HCT116 (cell line): ENCODE measurements around the gene TRIM50. TPM values are rescaled to one million over a fixed set of nuclear protein-coding genes. Genes with fewer than 3 reads are reported as not detected.

Experiments
- ATAC-seq: fragments of 200-7000 bp; cut with Tn5 transposase; 2 replicates; pipeline ENCODE4 v1.9.1; 2020; ENCODE audit warnings: mild to moderate bottlenecking, moderate library complexity
- BruUV-seq: library from RNA; stranded (reverse); fragments of 400-500 nt; replicated peaks from 2 replicates; lab custom pipeline; 2021; lab: Mats Ljungman, UMichigan
- CTCF ChIA-PET: fragments of 300-600 bp; sonication (Branson Sonifier 250); formaldehyde crosslinking; loops from one replicate; lab custom pipeline; 2021; ENCODE audit warnings: antibody characterized with exemption; lab: Charles Lee
- POLR2A ChIA-PET: fragments of 300-600, 350-600 bp; sonication (Branson Sonifier 250); formaldehyde crosslinking; loops from one replicate; lab custom pipeline; 2021; ENCODE audit warnings: antibody characterized with exemption; lab: Charles Lee
- RAD21 ChIA-PET, 2 experiments: fragments of 300-600 bp; sonication (Branson Sonifier 250); formaldehyde crosslinking; loops; one replicate each; lab custom pipeline; 2023; ENCODE audit warnings: low total read pairs in 2 of 2; ENCODE audit not compliant: uncharacterized antibody in 2 of 2, unreplicated experiment in 2 of 2, low non-redundant PET in 1 of 2; lab: Charles Lee
- DNase-seq: peaks from one replicate; pipeline ENCODE4 v3.0.0-alpha.2; 2010; ENCODE audit warnings: low read depth, low spot score
- H2AFZ ChIP-seq: fragments of 200-600 bp; shearing (Covaris generic), sonication (generic); 2 replicates; pipeline ENCODE4 v1.6.1; 2017; ENCODE audit warnings: low read depth, mixed run types, mixed read lengths, antibody characterized with exemption, low read length; ENCODE audit not compliant: poor library complexity, severe bottlenecking
- H3K27ac ChIP-seq: 2 replicates; pipeline ENCODE4 v1.5.1; 2012; ENCODE audit warnings: low read depth, low read length
- H3K27me3 ChIP-seq: fragments of 200-600 bp; sonication (generic); 2 replicates; pipeline ENCODE4 v1.6.1; 2016; ENCODE audit warnings: mixed run types, low read length, mixed read lengths; ENCODE audit not compliant: insufficient read depth
- H3K36me3 ChIP-seq, 2 experiments: fragments of 200-500 bp in 1 of 2; fragments of 200-600 bp in 1 of 2; sonication (Bioruptor generic) in 1 of 2; sonication (generic) in 1 of 2; 2 replicates each; pipeline versions ENCODE4 v1.5.1 to v1.6.1; 2014 to 2016; ENCODE audit warnings: low read length in 2 of 2, inconsistent platforms in 1 of 2, mixed read lengths in 1 of 2, mixed run types in 1 of 2; ENCODE audit not compliant: insufficient read depth in 2 of 2, control insufficient read depth in 1 of 2
- H3K4me1 ChIP-seq, 2 experiments: fragments of 200-600 bp in 1 of 2; sonication (generic) in 1 of 2; 2 replicates each; pipeline versions ENCODE4 v1.5.1 to v1.6.1; 2012 to 2017; ENCODE audit warnings: low read length in 2 of 2, inconsistent platforms in 1 of 2, mild to moderate bottlenecking in 1 of 2, mixed read lengths in 1 of 2, mixed run types in 1 of 2, moderate library complexity in 1 of 2; ENCODE audit not compliant: insufficient read depth in 2 of 2, control insufficient read depth in 1 of 2
- H3K4me2 ChIP-seq: fragments of 200-600 bp; sonication (generic); 2 replicates; pipeline ENCODE4 v1.6.1; 2017; ENCODE audit warnings: mixed run types, low read length, mixed read lengths
- H3K4me3 ChIP-seq, 2 experiments: fragments of 200-600 bp in 1 of 2; sonication (generic) in 1 of 2; replicated peaks in 1 of 2; 2 replicates each; pipeline ENCODE4 v1.5.1; 2011 to 2016; ENCODE audit warnings: low read length in 2 of 2, control low read depth in 1 of 2, low read depth in 1 of 2, mild to moderate bottlenecking in 1 of 2, mixed read lengths in 1 of 2, mixed run types in 1 of 2
- H3K79me2 ChIP-seq: fragments of 200-600 bp; sonication (generic); 2 replicates; pipeline ENCODE4 v1.6.1; 2017; ENCODE audit warnings: mild to moderate bottlenecking, mixed run types, low read length, moderate library complexity, mixed read lengths; ENCODE audit not compliant: insufficient read depth
- H3K9ac ChIP-seq: fragments of 200-600 bp; sonication (generic); 2 replicates; pipeline ENCODE4 v1.6.1; 2016; ENCODE audit warnings: low read length, mixed read lengths
- H3K9me2 ChIP-seq: fragments of 200-600 bp; sonication (generic), shearing (Covaris generic); 2 replicates; pipeline ENCODE4 v1.6.1; 2017; ENCODE audit warnings: mixed run types, mild to moderate bottlenecking, moderate library complexity; ENCODE audit not compliant: insufficient read depth
- H3K9me3 ChIP-seq, 2 experiments: fragments of 200-500 bp in 1 of 2; fragments of 200-600 bp in 1 of 2; sonication (Bioruptor generic) in 1 of 2; sonication (generic) in 1 of 2; 2 replicates each; pipeline ENCODE4 v1.6.1; 2014 to 2017; ENCODE audit warnings: low read length in 2 of 2, mixed read lengths in 2 of 2, inconsistent platforms in 1 of 2, low read depth in 1 of 2, mild to moderate bottlenecking in 1 of 2, mixed run types in 1 of 2, moderate library complexity in 1 of 2; ENCODE audit not compliant: control insufficient read depth in 1 of 2, insufficient read depth in 1 of 2
- H4K20me1 ChIP-seq: fragments of 200-600 bp; sonication (generic), shearing (Covaris generic); 2 replicates; pipeline ENCODE4 v1.6.1; 2017; ENCODE audit warnings: mixed run types, mild to moderate bottlenecking, moderate library complexity; ENCODE audit not compliant: insufficient read depth
- CBX3 ChIP-seq: IDR thresholded peaks from 2 replicates; pipeline ENCODE4 v1.6.1; 2012; ENCODE audit warnings: low read depth
- EGR1 ChIP-seq: IDR thresholded peaks from 2 replicates; pipeline ENCODE4 v1.6.1; 2012; ENCODE audit warnings: low read depth
- ELF1 ChIP-seq: IDR thresholded peaks from 2 replicates; pipeline ENCODE4 v1.6.1; 2012; ENCODE audit warnings: low read depth, borderline replicate concordance
- EZH2 ChIP-seq: fragments of 200-600 bp; sonication (generic); IDR thresholded peaks from 2 replicates; pipeline ENCODE4 v1.6.1; 2017; ENCODE audit warnings: antibody characterized with exemption, mixed run types
- EZH2phosphoT487 ChIP-seq: fragments of 200-600 bp; IDR thresholded peaks from 2 replicates; pipeline ENCODE4 v1.6.1; 2018; ENCODE audit warnings: antibody characterized with exemption, borderline replicate concordance
- FOSL1 ChIP-seq: IDR thresholded peaks from 2 replicates; pipeline ENCODE4 v1.6.1; 2012; ENCODE audit warnings: low read depth
- MAX ChIP-seq: IDR thresholded peaks from 2 replicates; pipeline ENCODE4 v1.6.1; 2012
- POLR2A ChIP-seq: IDR thresholded peaks from 2 replicates; pipeline ENCODE4 v1.7.0; 2011; ENCODE audit warnings: borderline replicate concordance; ENCODE audit not compliant: insufficient read depth, insufficient read length; ENCODE audit errors: extremely low read depth
- POLR2AphosphoS5 ChIP-seq: IDR thresholded peaks from 2 replicates; pipeline ENCODE4 v1.6.1; 2011; ENCODE audit warnings: mild to moderate bottlenecking, low read depth, low read length, moderate library complexity
- RAD21 ChIP-seq: IDR thresholded peaks from 2 replicates; pipeline ENCODE4 v1.6.1; 2012; ENCODE audit warnings: low read depth, mild to moderate bottlenecking
- REST ChIP-seq: IDR thresholded peaks from 2 replicates; pipeline ENCODE4 v1.6.1; 2012; ENCODE audit warnings: low read depth
- SP1 ChIP-seq: IDR thresholded peaks from 2 replicates; pipeline ENCODE4 v1.6.1; 2012; ENCODE audit warnings: low read depth
- SRF ChIP-seq: IDR thresholded peaks from 2 replicates; pipeline ENCODE4 v1.6.1; 2012; ENCODE audit warnings: low read depth
- TCF7L2 ChIP-seq: IDR thresholded peaks from 2 replicates; pipeline ENCODE4 v1.7.0; 2011; ENCODE audit warnings: borderline replicate concordance, inconsistent platforms; ENCODE audit not compliant: insufficient read depth, insufficient read length; ENCODE audit errors: extremely low read depth
- YY1 ChIP-seq: IDR thresholded peaks from 2 replicates; pipeline ENCODE4 v1.6.1; 2011; ENCODE audit warnings: low read length, low read depth, moderate library complexity, mild to moderate bottlenecking; ENCODE audit not compliant: insufficient replicate concordance; ENCODE audit errors: extremely low read depth
- ZBTB33 ChIP-seq: IDR thresholded peaks from 2 replicates; pipeline ENCODE4 v1.6.1; 2011; ENCODE audit warnings: mild to moderate bottlenecking, low read length, moderate library complexity; ENCODE audit not compliant: insufficient replicate concordance; ENCODE audit errors: extremely low read depth
- ZFX ChIP-seq: fragments of 450-650 bp; IDR thresholded peaks from 2 replicates; pipeline ENCODE4 v1.6.1; 2017
- ZNF274 ChIP-seq: fragments of 200-500 bp; sonication (Bioruptor generic); IDR thresholded peaks from 2 replicates; pipeline ENCODE4 v1.6.1; 2014; ENCODE audit warnings: mild to moderate bottlenecking, low read depth, low read length, inconsistent platforms
- intact Hi-C: fragments of 100-400 bp; cut with micrococcal nuclease; formaldehyde crosslinking; loops from 2 replicates; pipeline ENCODE4 v1.10.0; 2022
- total RNA-seq: library from RNA; stranded (reverse); gene quantifications from one replicate; pipeline ENCODE4 v1.2.1, GENCODE V29; 2021; ENCODE audit not compliant: unreplicated experiment
- TF ChIP-seq, protein P1 (sequence below): IDR thresholded peaks from 2 replicates; pipeline ENCODE4 v1.6.1; 2012
- TF ChIP-seq, protein P2 (sequence below), 3 experiments: fragments of 200-600 bp in 1 of 3; sonication (generic) in 1 of 3; IDR thresholded peaks in 2 of 3; conservative IDR thresholded peaks in 1 of 3; 2 replicates each; pipeline ENCODE4 v1.5.1; 2012 to 2017; ENCODE audit warnings: low read depth in 2 of 3, low read length in 2 of 3, antibody characterized with exemption in 1 of 3, borderline replicate concordance in 1 of 3, control low read depth in 1 of 3, mild to moderate bottlenecking in 1 of 3, mixed read lengths in 1 of 3, mixed run types in 1 of 3, moderate library complexity in 1 of 3; ENCODE audit not compliant: insufficient read depth in 1 of 3

The TRIM50 gene
- total RNA-seq, 1 experiment from 2014 or later = not detected

DNA sequence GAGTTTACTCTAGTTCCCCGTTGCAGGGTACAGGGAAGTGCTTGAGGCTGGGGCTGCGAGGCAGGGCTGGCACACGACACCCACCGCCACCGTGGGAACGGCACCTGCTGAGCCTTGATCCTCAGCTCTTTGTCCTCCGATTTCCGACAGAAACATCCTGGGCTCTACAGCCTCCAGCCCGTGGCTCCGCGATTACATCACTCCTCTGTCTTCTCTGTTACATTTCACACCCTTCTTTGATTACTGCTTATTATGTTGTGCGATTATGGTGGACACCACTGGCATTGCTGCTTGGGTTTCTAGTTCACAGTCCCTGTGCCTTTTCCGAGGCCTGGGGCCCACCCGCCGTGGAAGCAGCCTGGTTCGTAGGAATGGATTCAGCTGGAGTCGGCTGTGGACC is 26.9 kb upstream of the TRIM50 start:
- Histone ChIP-seq H3K79me2 (no peaks in the 10 kb centered on the region), H3K9me2 (no peaks in the 10 kb centered on the region), H2AFZ (no peak overlapping the region), H3K36me3 (no peaks in the 10 kb centered on the region), H3K4me3 (no peak overlapping the region), H3K9ac (no peak overlapping the region), H3K27me3 (no peaks in the 10 kb centered on the region), H3K4me2 (no peak overlapping the region), H3K4me1 (peaks cover 0 to 3% of the 10 kb centered on the region in 2 experiments; a peak in 1 of 4 replicates), H3K9me3 (no peaks in the 10 kb centered on the region), H4K20me1 (no peaks in the 10 kb centered on the region), H3K27ac (no peak overlapping the region)
- ATAC-seq (no peak), DNase-seq (no peak)
- no TSS peak for BruUV-seq
- CTCF ChIA-PET = no interaction called here
- intact Hi-C loops = no loop called here
- TF ChIP-seq SRF = no peak
- TF ChIP-seq EZH2phosphoT487 = no peak
- no peak for TF ChIP-seq POLR2AphosphoS5
- TF ChIP-seq ZNF274 = no peak
- TF ChIP-seq POLR2A = no peak
- TF ChIP-seq, protein P1, sequence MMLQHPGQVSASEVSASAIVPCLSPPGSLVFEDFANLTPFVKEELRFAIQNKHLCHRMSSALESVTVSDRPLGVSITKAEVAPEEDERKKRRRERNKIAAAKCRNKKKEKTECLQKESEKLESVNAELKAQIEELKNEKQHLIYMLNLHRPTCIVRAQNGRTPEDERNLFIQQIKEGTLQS = no peak
- TF ChIP-seq EZH2 = no peak
- no peak for TF ChIP-seq REST
- no peak for TF ChIP-seq YY1
- no peak for TF ChIP-seq FOSL1
- TF ChIP-seq EGR1 = no peak
- TF ChIP-seq, protein P2, sequence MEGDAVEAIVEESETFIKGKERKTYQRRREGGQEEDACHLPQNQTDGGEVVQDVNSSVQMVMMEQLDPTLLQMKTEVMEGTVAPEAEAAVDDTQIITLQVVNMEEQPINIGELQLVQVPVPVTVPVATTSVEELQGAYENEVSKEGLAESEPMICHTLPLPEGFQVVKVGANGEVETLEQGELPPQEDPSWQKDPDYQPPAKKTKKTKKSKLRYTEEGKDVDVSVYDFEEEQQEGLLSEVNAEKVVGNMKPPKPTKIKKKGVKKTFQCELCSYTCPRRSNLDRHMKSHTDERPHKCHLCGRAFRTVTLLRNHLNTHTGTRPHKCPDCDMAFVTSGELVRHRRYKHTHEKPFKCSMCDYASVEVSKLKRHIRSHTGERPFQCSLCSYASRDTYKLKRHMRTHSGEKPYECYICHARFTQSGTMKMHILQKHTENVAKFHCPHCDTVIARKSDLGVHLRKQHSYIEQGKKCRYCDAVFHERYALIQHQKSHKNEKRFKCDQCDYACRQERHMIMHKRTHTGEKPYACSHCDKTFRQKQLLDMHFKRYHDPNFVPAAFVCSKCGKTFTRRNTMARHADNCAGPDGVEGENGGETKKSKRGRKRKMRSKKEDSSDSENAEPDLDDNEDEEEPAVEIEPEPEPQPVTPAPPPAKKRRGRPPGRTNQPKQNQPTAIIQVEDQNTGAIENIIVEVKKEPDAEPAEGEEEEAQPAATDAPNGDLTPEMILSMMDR (IDR thresholded peaks at IDR 0.05 in 2 of 3, conservative IDR thresholded peaks at IDR 0.05 in 1 of 3; ENCODE audit: borderline replicate concordance in 1 of 3, insufficient read depth in 1 of 3, low read depth in 2 of 3, low read length in 2 of 3) = no peak
- TF ChIP-seq RAD21 = no peak
- no peak for TF ChIP-seq CBX3
- no peak for TF ChIP-seq MAX
- no peak for TF ChIP-seq TCF7L2
- TF ChIP-seq ZBTB33 = no peak
- no peak for TF ChIP-seq ZFX
- no peak for TF ChIP-seq SP1
- no peak for TF ChIP-seq ELF1
- RAD21 ChIA-PET = no interaction called here
- POLR2A ChIA-PET = no interaction called here
